ENCODE results near the gene CLEC18B.
"Not testable (repeated sequence)": the region's sequence is repeated elsewhere in the genome, so short reads cannot be mapped to it uniquely, and the experiment has no call there.

The CLEC18B gene

DNA sequence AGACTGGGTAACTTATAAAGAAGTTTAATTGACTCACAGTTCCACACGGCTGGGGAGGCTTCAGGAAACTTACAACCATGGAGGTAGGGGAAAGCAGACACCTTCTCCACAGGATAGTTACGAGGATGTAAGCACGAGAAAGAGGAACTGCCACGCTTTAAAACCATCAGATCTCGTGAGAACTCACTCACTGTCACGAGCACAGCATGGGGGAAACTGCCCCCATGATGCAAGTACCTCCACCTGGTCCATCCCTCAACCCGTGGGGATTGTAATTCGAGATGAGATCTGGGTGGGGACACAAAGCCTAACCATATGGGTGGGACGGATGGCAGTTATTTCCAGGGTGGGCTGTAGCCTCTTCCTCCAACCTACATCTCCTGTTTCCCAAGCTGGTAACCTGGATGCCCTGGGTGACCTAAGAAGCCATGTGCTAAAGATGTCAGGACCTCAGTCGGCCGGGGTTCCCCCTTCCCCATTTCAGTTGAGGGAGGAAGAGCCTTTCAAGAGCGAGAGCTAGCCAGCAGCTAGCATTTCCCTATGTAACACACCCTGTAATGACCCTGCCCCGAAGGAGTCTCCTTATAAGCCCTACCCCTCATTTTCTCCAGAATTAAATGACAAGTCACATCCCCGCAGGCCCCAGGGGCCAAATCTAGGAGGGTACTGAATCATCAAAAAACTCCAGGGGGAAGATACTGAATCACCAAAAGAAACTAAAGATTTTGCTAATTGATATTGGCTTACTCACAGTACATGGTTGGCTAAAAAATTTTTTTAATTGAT lies 16.9 kb downstream of the CLEC18B start:
- not testable (repeated sequence) for H3K9me3 ChIP-seq (ENCODE audit: control insufficient read depth, insufficient read depth, low read length); H3K9ac ChIP-seq (ENCODE audit: low read depth, low read length); H3K36me3 ChIP-seq (ENCODE audit: insufficient read depth, low read length); H3K4me1 ChIP-seq (ENCODE audit: insufficient read depth, low read length)

DNA sequence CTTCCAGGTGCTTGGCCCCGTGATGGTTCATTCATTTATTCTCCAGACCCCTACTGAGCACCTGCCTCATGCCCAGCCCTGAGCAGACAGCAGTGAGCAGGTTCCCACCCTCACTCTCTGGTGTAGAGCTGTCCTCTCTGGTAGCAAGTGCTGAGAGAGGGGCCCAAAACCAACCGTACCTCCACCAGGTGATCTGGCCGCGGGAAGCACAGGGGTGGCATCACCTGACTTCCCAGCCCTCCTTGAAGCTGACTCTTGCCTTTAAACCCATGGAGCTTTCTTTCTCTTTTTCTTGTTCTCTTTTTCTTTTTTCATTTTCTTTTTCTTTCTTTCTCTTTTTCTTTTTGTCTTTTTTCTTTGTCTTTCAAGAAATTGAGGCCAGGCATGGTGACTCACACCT lies 21.0 kb downstream of the CLEC18B start:
- H3K9me3 ChIP-seq (ENCODE audit: control insufficient read depth, insufficient read depth, low read length); H3K9ac ChIP-seq (ENCODE audit: low read depth, low read length); H3K4me1 ChIP-seq (ENCODE audit: insufficient read depth, low read length); H3K36me3 ChIP-seq (ENCODE audit: insufficient read depth, low read length): not testable (repeated sequence)

DNA sequence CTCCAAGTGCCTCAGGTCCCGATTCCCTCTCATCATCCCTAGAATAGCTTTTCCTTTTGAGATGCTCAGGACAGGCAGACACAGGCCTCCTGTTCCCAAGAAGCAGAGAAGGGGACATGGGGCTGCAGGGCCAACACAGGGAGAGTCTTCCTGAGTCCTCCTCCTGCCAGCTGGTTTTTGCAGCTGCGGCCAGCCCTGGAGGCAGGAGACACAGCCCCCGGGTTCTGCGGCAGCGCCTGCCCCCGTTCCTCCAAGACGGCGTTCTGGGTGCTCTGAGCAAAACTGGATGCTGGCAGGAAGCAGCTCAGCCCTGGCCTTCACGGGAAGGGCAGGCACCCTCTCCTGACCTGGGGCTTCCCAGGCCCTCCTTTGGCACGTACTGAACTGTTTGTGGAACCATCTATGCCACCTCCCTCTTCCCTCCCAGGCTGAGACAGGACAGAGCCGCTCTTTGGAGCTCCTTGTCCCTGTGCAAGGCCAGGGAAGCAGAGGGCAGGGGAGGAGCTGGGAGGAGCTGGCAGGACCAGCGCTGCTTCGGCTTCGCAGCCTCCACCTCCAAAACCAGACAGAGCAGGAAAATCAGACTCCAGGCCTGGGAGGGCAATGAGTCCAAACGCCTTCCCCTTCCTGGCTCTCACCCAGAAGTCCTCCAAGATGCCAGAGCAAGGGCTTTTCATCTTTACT lies 22.9 kb downstream of the CLEC18B start:
- H3K9me3 ChIP-seq (ENCODE audit: control insufficient read depth, insufficient read depth, low read length); H3K9ac ChIP-seq (ENCODE audit: low read depth, low read length); H3K4me1 ChIP-seq (ENCODE audit: insufficient read depth, low read length); H3K36me3 ChIP-seq (ENCODE audit: insufficient read depth, low read length): not testable (repeated sequence)

DNA sequence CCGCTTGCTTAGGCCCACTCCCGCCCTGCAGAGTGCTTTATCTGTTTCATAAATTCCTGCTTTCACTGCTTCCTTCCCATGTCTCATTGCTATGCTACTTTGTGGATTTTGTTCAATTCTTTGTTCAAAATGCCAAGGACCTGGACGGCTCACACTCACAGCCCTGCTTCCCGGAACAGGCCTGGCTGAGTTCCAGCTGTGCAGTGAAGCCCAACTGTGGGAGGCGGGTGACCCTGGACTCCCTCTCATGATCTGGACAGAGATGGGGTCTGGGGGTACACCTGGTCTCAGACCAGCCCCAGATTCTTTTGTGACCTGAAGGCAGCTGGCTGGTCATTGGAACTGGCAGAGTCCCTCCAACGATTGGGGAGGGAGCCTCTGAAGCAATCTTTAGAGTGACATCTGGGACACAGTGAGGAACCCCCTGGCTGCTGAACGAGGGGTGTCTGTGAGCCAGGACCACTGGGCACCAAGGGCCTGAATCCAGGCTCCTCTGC lies 24.7 kb downstream of the CLEC18B start:
- not testable (repeated sequence) for H3K4me1 ChIP-seq (ENCODE audit: insufficient read depth, low read length); H3K36me3 ChIP-seq (ENCODE audit: insufficient read depth, low read length); H3K9me3 ChIP-seq (ENCODE audit: control insufficient read depth, insufficient read depth, low read length); H3K9ac ChIP-seq (ENCODE audit: low read depth, low read length)

DNA sequence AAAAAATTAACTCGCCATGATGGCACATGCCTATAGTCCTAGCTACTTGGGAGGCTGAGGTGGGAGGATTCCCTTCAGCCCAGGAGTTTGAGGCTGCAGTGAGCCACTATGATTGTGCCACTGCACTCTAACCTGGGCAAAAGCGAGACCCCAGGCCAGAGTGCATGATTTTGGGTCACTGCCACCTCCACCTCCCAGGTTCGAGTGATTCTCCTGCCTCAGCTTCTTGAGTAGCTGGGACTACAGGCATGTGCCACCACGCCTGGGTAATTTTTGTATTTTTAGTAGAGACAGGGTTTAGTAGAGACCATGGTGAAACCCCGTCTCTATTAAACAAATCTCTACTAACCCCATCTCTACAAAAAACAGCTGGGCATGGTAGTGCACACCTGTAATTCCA lies 26.7 kb downstream of the CLEC18B start:
- H3K4me1 ChIP-seq (ENCODE audit: insufficient read depth, low read length); H3K9me3 ChIP-seq (ENCODE audit: control insufficient read depth, insufficient read depth, low read length); H3K9ac ChIP-seq (ENCODE audit: low read depth, low read length); H3K36me3 ChIP-seq (ENCODE audit: insufficient read depth, low read length): not testable (repeated sequence)

DNA sequence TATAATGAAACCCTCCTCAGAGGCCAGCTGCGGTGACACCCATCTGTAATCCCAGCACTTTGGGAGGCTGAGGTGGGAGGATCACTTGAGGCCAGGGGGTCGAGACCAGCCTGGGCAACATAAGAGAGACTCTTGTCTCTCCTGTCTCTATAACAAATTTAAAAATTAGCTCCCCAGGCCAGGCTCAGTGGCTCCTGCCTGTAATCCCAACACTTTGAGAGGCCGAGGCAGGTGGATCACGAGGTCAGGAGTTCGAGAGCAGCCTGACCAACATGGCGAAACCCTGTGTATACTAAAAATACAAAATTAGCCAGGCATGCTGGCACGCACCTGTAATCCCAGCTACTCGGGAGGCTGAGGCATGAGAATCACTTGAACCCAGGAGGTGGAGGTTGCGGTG lies 27.1 kb downstream of the CLEC18B start:
- not testable (repeated sequence) for H3K9me3 ChIP-seq (ENCODE audit: control insufficient read depth, insufficient read depth, low read length); H3K4me1 ChIP-seq (ENCODE audit: insufficient read depth, low read length); H3K36me3 ChIP-seq (ENCODE audit: insufficient read depth, low read length); H3K9ac ChIP-seq (ENCODE audit: low read depth, low read length)

DNA sequence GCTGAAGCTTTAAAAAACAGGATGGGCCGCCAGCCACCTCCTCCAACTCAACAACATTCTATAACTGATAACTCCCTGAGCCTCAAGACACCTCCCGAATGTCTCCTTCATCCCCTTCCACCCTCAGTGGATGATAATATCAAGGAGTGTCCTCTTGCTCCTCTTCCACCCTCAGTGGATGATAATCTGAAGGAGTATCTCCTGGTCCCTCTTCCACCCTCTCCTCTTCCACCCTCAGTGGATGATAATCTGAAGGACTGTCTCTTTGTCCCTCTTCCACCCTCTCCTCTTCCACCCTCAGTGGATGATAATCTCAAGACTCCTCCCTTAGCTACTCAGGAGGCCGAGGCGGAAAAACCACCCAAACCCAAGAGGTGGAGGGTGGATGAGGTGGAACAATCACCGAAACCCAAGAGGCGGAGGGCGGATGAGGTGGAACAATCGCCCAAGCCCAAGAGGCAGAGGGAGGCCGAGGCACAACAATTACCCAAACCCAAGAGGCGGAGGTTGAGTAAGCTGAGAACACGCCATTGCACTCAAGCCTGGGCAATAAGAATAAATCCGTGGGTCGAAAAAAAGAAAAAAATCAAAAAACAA lies 29.7 kb downstream of the CLEC18B start:
- H3K9ac ChIP-seq (ENCODE audit: low read depth, low read length); H3K4me1 ChIP-seq (ENCODE audit: insufficient read depth, low read length); H3K36me3 ChIP-seq (ENCODE audit: insufficient read depth, low read length); H3K9me3 ChIP-seq (ENCODE audit: control insufficient read depth, insufficient read depth, low read length): not testable (repeated sequence)

DNA sequence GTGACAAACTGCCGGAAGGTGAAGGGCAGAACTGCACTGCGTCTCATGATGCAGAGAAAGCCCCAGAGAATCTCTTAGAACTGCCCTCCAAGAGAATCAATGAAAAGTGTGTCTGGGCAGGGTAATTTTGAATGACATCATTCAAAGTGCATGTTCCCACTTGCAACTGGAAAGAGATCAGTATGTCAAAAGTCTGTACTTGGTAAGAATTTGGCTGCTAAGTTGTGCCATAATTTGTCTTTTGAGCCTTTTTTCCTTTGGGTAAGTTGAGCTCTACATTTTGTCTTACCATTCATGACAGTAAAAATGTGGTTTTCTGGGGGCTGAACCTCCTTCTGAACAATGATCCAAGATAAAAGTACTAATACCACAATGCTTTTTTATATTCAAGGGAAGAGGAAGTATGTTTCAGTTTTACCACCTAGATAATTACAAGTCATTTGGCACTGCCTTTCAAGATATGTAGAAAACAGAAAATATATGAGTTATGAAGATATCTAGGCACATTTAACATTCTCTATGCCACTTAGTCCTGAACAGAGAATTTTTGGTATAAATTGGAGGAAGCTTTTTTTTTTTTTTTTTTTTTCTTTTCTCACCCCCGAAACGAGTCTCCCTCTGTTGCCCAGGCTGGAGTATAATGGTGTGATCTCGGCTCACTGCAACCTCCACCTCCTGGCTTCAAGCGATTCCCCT lies 38.8 kb downstream of the CLEC18B start:
- H3K4me1 ChIP-seq (ENCODE audit: insufficient read depth, low read length); H3K36me3 ChIP-seq (ENCODE audit: insufficient read depth, low read length); H3K9ac ChIP-seq (ENCODE audit: low read depth, low read length); H3K9me3 ChIP-seq (ENCODE audit: control insufficient read depth, insufficient read depth, low read length): not testable (repeated sequence)

DNA sequence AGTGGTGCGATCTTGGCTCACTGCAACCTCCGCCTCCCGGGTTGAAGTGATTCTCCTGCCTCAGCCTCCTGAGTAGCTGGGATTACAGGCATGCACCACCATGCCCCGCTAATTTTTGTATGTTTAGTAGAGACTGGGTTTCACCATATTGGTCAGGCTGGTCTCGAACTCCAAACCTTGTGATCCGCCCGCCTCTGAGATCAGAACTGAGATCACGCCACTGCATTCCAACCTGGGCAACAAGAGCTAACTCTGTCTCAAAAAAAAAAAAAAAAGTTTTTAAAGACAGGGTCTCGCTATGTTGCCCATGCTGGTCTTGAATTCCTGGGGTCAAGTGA lies 47.5 kb downstream of the CLEC18B start:
- not testable (repeated sequence) for H3K9ac ChIP-seq (ENCODE audit: low read depth, low read length); H3K36me3 ChIP-seq (ENCODE audit: insufficient read depth, low read length); H3K4me1 ChIP-seq (ENCODE audit: insufficient read depth, low read length); H3K9me3 ChIP-seq (ENCODE audit: control insufficient read depth, insufficient read depth, low read length)

DNA sequence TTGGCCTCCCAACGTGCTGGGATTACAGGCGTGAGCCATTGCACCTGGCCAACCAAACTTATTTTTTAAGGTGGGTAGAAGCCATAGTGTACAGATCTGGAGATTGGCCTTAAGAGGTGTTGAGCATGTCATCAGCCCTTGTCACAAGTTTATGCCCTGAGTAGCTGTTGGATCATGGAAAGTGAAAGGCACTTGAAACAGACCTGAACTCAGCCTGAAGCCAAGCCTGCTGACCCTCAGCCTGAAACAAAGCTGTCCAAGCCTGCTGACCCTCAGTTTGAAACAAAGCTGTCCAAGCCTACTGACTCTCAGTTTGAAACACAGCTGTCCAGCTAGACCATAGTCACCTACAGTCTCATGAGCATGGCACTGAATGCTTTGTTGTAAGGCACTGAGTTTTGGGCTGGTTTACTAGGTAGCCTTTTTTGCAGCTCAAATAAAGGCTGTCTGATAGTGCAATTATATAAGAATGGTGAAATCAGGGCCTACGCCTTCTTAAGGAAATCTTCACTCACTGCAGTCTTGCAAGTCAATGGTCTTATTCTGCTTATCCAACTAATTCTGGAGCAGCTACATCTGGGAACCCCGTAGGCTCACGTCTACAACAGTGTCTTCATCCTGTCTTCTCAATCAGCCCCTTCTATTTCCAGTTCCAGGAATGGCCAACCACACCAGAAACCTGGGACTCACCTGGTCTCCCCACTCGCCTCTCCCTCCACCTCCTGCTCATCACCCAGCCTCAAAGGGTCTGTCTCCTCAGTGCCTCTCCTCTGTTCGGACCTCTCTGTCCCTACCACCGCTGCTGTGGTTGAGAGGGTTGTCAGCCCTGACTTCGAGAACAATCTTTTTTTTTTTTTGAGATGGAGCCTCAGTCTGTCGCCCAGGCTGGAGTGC lies 48.1 kb downstream of the CLEC18B start:
- Histone ChIP-seq H3K4me1 (ENCODE audit: insufficient read depth, low read length) (no peaks in the 10 kb centered on the region), H3K9ac (ENCODE audit: low read depth, low read length) (no peak overlapping the region), H3K9me3 (ENCODE audit: control insufficient read depth, insufficient read depth, low read length) (no peaks in the 10 kb centered on the region), H3K36me3 (ENCODE audit: insufficient read depth, low read length) (no peaks in the 10 kb centered on the region)

DNA sequence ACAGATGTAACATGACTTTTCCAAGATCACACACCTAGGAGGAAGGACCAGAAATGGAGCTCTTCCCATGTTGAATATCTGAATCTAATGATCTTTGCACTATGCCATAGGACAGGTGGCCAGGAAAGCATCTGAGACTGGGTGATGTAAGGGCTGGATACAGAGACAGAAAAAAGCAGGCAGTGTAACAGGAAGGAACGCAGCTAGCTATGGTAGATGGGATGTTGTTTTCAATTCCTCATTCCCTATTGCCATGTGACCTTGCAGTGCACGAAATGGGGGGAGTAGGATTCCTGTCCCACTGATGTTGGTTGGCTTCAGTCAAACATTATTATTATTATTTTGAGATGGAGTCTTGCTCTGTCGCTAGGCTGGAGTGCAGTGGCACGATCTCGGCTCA lies 48.9 kb downstream of the CLEC18B start:
- no peaks in the 10 kb centered on the region for H3K9me3 ChIP-seq (ENCODE audit: control insufficient read depth, insufficient read depth, low read length)
- no peak overlapping the region for H3K9ac ChIP-seq (ENCODE audit: low read depth, low read length)
- no peaks in the 10 kb centered on the region for H3K4me1 ChIP-seq (ENCODE audit: insufficient read depth, low read length)
- H3K36me3 ChIP-seq (ENCODE audit: insufficient read depth, low read length) = no peaks in the 10 kb centered on the region

DNA sequence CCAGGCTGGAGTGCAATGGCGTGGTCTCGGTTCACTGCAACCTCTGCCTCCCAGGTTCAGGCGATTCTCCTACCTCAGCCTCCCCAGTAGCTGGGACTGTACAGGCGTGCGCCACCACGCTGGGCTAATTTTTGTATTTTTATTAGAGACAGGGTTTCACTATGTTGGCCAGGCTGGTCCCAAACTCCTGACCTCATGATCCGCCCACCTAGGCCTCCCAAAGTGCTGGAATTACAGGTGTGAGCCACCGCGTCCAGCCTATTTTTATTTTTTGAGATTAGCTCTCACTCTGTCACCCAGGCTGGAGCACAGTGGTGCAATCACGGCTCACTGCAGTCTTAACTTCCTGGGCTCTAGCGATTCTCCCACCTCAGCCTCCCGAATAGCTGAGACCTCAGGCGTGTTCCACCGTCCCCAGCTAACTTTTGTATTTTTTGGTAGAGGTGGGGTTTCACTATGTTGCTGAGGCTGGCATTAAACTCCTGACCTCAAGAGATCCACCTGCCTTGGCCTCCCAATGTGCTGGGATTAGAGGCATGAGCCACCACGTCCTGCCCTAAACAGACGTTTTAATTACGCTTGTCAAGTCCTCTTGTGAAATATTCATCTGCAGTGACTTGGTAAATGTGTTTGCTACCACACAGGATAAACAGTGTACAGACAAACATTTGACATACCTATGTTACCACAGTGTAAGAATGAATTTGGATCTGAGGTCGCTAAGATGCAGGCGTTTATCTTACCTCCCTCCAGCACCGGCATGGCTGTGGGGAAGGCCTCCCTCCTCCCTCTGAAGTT lies 50.7 kb downstream of the CLEC18B start:
- not testable (repeated sequence) for H3K4me1 ChIP-seq (ENCODE audit: insufficient read depth, low read length); H3K36me3 ChIP-seq (ENCODE audit: insufficient read depth, low read length); H3K9me3 ChIP-seq (ENCODE audit: control insufficient read depth, insufficient read depth, low read length); H3K9ac ChIP-seq (ENCODE audit: low read depth, low read length)

DNA sequence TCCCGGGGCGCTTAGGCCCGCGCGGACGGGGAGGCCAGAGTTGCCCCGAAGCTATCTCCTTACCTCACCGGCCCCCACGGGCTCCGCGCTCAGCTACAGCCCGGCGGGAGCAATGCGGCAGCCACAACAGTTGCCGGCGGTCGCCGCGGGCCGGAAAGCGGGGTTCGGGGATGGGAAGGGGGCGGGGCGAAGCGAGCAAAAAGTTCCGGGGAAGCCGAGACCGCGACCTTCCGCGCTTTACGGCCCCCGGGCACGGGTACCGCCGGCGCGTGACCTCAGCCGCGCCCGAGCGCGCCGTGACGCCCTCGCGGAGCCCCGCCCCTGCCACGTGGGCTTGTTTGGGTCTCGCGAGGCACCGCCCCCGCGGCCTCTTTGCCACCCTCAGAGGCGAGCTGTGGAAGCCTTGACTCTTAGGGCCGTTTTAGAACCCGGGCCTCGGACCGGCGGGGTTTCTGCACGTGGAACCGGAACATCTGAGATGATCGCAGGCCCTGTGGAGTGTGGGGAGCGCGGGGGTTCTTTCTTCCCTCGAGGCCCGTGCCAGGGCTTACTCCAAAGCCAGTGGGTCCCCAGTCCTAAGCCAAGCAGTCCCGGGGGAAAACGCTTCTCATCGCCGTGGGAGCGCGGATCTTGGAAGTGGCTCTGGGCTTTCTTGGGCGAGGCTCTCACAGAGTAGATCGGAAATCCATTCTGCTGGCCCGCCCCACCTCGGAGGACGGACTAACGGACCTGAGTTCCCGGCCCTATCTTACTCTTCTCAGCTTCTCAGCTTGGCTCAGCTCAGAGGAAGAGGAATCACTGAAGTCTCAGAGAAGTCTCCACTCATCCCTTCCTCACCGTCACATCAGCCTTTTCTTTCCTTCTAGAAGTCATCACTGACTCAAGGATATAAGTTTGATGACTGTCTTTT lies 53.0 kb downstream of the CLEC18B start:
- H3K9ac ChIP-seq (ENCODE audit: low read depth, low read length) = peak overlapping the region; percentile 89; the same call in 1 of the 2 replicates
- H3K36me3 ChIP-seq (ENCODE audit: insufficient read depth, low read length); H3K4me1 ChIP-seq (ENCODE audit: insufficient read depth, low read length); H3K9me3 ChIP-seq (ENCODE audit: control insufficient read depth, insufficient read depth, low read length): not testable (repeated sequence)
